Bone marrow (tissue), 2 donors: ENCODE measurements around the gene IL17REL.

Experiments used
- DNase-seq, 2 donors: peaks; one replicate each; lab custom pipeline; 2025; lab: John Stamatoyannopoulos, UW

The IL17REL gene

DNA sequence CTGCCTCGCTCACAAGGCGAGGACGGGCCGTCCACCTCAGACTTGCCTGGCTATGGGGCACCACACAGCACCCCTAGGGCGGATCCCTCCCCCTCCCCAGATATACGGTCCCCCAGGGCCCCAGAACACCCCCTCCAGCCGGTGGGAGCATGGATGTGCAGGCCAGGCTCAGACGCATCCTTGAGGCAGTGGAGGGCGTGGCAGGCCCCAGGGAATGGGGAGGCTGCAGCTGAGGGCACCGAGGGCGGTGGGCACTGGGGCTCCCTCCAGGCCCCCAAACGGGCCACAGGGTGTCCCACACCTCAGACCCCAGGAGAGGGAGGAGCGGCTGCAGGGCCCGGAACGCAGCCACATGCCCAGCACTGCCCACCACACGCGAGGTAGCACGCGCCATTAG is 33.5 kb upstream of the IL17REL start:
- DNase-seq = no peak

DNA sequence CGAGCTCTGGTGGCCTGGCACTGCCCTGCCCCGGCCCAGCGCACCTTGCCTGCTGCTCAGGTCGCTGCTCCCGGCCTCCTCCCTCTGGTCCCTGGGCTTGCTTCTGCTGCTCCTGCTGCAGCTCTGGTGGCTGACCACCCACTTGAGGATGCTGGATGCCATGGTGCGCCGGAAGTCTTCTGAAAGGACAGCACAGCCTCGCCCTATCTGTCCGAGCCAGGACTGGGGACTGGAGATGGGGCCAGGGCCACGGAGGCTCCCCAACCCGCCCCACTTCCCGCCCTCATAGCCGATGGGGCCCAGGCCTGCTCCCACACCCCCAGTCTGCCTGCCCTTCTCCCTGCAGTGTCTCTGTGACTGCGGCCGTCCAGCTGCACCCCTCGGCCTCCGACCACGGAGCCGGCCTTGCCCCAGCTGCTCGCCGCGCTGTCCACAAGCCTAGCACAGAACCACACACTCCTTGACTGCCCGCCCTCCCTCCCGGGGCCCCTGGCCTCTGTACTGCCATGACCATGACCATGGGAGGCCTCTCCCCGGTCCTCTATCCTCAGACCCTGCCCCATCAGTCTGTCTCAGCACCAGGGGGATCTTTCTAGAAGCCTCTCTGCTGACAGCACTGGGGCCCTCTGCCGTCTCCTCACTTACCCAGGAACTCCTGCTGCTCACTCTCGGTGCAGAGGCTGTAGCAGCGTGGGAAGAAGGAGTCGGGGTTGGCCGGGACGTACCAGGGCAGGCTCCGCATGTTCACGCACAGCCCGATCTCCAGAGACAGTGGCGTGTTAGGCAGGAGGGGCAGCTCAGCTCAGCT is 32.9 kb upstream of the IL17REL start:
- no peak for DNase-seq

DNA sequence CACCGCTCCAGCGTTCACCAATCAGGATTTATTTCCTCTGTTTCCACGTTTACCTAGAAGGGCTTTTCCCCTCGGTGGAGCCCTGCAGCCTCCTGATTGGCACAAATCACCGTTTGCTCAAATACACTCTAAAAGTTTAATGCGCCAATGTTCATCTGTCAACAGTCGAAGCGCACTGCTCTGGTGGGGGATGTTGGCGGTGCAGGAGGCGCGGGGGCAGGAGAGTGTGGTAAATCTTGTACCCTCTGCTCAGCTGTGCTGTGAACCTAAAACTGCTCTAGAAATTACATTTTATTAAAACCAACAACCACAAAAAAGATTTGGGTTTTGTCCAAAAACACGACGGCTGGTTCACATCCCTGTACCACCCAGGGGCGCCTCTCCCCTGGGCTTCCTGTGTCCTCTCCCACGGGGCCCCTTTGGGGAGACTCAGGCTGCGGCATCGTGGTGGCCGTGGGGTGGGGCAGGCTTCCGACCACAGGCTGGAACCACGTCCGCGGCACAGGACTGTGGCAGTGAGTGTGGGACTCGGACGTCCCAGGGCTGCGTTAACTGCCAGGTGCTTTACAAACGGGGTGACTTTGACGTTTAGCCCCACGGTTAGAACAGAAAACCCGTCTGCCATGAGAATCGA is 32.0 kb upstream of the IL17REL start:
- DNase-seq = no peak

DNA sequence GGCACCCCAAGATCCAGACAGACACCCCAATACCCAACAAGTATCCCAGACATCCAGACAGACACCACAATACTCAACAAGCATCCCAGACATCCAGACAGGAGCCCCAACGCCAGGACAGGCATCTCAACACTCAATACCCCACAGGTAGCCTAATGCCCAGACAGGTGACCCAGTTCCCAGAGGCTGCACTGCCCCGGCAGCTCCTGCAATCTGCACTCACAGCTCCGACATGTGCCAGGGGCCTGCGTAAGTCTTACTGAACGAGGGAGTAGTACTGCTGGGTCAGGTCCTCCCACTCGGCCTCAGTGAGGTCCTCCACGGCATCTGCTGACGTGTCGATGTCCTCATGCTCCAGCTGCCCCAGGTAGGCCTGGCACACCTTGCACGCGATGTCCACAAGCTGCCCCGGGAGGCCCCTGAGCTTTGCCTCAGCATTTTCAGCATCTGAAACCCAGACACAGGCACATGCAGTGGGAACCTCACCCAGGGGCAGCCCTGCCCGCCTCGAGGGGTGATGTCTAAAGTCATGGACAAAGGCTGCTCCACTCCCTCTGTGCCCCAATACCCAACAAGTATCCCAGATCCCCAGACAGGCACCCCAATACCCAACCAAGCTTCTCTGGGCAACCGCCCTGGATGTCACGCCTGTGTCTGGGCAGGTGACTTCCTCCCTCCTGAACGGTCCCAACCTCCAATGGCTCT is 28.9 kb upstream of the IL17REL start:
- DNase-seq = no peak

DNA sequence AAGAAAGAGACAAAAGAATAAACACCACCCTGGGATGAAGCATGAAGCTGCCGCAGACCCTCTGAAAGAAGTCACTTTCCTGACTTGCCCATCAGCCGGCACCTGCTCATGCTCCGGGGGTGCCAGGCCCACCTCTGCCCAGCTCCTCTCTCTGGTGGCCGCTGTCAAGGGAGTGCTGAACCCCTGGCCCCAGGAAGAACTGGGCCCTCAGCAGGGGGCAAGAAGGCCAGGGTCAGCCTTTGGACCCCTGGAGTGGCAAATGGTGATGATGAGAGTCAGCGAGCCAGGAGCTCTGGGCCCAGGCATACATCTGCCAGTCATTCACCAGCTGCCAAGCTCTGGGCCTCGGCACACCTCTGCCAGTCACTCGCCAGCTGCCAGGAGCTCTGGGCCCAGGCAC is 28.2 kb upstream of the IL17REL start:
- no peak for DNase-seq

DNA sequence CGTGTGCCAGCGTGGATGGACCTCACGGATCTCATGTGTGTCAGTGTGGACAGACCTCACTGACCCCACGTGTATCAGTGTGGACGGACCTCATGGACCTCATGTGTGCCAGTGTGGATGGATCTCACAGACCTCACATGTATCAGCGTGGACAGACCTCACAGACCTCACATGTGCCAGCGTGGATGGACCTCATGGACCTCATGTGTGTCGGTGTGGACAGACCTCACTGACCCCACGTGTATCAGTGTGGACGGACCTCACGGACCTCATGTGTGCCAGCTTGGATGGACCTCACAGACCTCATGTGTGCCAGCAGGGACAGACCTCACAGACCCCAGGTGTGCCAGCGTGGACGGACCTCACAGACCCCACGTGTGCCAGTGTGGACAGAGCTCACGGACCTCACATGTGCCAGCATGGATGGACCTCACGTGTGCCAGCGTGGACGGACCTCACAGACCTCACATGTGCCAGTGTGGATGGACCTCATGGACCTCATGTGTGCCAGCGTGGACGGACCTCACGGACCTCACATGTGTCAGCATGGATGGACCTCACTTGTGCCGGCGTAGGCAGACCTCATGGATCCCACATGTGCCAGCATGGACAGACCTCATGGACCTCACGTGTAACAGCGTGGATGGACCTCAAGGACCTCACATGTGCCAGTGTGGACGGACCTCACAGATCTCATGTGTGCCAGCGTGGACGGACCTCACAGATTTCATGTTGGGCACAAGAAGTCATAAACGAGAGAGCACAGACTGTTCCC is 27.3 kb upstream of the IL17REL start:
- no peak for DNase-seq

DNA sequence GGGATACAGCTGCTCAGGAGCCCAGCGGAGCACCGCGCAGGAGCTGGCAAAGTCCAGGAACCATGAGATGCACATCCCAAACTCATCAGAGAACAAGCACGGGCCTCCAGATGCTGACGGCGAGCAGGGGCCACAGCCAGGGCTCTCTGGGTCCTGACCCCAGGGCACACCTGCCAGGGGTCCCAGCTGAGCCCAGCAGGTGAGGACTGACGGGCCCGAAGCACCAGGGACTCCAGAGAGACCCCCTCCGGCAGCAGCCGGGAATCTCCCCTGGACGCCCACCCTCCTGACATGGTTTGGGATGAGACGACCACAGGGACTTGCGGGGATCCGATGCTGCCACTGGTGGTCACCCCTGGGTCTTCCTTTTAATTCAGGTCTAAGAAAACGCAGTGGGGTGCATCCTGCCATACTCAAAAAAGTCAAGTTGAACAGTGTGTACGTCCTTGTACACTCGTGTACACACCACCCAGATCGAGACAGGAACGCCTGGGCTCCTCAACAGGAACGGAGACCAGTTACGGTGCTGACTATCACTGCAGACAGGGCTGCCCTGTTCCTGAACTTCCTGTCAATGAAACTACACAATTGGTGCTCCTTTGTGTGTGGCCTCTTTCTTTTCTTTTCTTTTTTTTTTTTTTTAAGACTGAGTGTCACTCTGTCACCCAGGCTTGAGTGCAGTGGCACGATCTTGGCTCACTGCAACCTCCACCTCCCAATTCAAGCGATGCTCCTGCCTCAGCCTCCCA is 23.6 kb upstream of the IL17REL start:
- DNase-seq = peak in 1 of 2 donors; percentile 66

DNA sequence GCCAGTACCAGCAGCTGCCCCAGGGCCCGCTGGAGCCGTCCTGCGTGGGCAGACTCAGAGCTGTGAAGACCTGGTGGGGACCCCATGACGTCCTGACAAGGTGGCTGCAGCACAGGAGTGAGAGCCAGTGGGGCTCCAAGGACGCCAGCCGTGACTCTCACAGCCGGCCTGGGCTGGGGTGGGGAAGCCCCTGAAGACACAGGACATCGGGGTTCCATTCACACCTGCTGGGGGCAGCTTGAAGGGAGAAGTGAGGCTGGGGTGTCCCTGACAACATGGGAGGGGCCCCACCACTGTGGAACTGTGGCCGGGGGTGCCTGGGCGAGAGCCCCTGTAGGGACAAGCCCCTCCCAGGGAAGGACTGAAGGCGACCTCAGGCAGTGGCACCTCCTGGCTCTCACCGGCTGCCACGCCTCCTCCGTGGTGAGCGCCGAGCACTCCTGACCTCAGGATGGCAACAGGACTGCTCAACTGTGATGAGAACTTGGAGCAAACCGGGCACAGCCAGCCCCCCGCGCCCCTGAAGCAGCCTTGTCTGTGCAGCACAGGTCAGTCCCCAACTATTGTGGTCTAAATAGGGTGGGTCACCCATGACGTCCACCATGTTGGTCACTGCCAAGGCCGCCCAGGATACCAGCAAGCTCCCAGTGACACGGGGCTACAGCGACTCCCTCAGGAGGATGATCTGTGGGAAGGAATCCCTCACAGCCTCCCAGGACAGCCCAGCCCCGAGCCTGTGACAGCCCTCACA is 22.7 kb upstream of the IL17REL start:
- no peak for DNase-seq

DNA sequence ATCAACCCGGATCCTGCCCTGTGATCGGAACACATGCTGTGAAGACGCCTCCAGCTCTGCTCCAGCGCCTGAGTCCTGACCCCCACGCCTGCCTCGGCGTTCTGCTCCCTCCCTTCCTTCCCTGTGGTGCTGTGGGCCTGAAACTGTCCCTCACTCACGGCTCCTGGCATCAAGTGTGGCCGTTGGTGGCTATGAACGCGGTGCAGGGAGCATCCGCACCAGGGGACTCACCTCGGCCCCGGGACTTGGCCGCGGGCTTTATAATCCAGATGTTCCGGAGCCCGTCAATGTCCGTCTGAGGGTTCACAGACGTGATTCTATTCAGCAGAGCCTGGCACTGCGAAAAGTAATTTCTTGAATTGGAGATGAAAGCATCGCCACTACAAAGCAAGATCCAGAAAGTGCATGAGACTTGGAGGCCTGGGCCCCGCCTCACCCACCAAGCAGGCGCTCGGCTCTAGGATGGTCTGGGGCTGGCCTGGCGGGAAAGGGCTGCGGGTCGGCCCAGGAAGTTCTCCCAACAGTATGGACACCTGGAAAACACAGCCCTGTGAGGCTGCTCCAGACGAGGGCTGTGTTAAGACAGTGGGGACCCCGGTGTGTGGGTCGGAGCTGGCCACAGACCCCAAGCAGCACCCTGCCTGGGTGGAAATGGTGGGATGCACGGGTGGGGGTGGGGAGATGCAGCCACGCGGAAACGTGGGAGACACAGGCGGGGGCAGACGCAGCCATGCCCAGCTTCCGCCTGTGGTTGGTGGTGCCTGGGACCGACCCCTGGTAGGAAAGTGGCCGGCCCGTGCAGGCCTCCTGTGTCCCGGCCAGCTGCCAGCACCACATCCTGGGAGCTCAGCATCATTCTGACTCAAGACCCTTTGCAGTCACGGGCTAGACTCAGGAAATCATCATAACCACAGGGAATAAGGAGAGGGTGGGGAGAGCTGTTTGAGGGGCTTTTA is 21.8 kb upstream of the IL17REL start:
- DNase-seq = peak in 1 of 2 donors; percentile 93

DNA sequence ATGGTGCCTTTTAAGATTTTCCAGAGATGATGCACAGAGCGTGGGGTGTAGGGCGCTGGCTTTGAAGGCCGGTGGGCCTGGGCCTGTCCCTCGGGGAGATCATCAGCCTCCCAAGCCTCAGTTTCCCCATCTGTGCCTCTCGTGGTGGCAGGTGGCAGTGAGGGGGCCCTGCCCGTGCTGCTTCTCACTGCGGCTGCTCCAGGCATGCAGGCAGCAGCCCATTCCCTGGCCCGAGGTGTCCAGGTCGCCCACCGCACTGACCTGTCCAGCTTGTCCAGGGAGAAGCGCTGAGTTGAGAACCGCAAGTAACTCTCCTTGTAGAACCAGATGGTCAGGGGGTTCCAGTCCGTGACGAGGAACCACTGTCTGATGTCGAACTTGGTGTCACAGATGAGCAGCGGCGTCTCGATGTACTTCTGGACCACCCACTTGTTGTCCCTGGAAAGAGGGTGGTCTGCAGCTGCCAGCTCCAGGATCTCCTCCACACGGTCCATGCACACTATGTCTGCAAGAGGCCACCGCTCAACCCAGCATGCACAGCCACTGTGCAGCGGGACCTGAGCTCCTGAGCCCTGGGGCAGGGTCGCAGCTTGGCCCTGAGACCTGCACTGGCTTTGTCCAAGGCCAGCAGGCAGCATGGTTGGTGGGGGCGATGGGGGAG is 20.5 kb upstream of the IL17REL start:
- no peak for DNase-seq

DNA sequence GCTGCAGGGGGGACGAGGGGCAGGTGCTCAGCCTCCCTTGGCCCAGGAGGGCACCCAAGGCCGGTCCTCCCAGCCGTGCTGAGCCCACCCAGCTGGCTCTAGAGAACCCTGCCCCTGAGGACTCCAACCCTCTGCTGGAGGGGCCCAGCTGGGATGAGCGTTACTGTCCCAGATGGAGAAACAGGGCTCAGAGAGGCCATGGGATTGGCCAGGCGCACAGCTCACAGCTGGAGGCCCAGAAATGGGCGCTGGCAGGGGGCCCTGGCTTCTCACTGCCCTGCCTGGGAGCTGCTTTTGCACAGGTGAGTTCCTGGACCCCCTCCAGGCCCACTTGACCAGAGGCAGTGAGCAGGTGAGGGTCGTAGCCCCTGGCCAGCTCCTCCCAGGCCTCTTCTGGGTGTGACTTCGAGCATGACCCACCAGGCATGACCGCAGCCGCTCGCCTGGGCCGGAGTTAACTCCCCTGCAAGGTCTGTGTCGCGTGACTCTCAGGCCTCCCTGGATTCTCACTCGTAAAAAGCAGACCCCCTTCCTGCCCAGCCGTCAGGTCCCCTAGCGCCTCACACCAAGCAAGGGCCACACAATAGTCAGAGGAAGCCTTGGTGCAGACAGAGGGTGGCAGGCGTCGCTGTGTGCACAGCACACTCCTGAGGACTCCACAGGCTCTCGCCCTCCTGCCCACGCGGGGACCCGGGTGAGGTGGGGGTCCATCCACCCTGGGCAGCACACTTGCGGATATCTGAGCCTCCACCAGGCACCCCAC is 19.7 kb upstream of the IL17REL start:
- no peak for DNase-seq

DNA sequence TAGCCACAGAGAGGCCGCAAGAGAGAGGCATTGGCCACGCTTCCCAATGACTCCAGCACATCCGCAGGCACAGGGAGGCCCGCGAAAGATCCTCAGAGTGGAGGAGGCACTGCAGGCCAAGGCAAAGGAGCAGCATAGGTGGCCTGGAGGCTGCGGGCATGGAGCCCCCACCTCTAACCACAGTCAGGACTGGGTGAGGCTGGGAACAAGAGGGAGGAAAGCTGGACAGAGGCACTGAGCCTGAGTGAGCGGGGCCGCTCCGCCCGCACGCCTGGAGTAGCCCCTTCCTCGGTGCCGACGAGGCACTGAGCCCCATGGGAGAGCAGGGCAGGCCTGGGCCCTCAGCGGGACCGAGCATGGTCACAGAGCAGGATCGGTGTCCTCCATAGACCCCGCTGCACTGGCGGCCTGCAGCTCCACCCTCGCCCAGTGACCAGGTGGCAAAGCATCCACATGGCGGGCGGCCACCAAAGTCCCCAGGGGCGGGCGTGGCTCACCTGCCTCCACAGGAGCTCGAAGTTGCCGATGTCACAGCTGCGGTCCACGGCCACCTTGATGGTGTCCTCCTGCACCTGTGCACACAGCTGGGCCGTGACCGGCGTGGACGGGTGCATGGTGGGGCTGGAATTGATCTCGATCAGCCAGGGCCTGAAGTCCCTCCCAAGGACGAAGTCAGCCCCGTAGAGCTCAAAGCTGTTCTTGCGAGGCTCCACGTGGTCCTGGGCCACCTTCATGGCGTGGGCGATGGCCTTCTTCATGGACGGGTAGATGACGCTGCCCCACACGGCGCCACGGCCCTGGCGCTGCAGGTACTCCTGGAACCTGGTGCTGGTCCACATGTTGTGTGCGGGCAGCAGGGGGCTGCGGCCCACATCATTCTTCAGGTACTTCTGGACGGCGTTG is 18.9 kb upstream of the IL17REL start:
- no peak for DNase-seq

DNA sequence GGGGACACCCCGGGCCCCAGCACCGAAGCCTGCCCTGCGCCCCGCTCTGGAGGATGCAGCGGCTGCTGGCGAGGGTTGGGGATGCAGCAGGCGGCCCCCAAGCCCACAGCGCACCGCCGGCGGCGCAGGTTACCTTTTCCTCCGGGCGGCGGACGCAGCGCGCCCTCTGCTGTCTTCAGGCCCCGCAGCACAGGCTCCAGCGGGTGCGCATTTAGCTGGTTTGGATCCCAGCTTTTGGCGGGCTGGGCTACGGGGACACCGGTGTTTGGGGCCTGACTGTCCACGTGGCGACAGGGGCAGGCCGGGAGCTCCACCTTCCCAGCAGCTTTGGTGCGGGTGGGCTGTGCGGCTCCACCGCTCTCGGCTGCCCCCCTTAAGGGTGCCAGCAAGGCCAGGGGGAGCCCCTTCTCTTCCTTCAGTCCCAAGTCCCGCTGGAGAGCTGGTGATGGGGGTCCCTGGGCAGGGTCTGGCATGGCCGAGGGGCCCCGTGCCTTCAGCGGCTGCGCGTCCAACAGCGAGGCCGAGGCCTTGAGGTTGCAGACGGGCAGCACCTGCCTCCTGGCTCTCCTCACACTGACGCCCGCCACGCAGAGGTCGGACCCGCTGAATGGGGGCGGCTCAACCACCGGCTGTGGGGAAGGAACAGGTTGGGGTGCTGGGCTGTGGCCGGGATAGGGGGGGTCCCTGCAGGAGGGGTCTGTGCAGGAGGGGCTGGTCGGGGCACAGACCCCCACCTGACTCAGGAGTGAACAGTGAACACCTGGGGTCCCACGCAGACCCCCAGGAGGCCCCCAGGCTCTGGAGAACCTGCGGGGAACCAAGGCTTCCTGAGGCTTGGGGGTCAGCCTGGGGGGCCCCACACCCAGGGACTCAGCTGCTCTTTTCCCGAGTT is 18.0 kb upstream of the IL17REL start:
- peak; percentile 27 to 46 for DNase-seq

DNA sequence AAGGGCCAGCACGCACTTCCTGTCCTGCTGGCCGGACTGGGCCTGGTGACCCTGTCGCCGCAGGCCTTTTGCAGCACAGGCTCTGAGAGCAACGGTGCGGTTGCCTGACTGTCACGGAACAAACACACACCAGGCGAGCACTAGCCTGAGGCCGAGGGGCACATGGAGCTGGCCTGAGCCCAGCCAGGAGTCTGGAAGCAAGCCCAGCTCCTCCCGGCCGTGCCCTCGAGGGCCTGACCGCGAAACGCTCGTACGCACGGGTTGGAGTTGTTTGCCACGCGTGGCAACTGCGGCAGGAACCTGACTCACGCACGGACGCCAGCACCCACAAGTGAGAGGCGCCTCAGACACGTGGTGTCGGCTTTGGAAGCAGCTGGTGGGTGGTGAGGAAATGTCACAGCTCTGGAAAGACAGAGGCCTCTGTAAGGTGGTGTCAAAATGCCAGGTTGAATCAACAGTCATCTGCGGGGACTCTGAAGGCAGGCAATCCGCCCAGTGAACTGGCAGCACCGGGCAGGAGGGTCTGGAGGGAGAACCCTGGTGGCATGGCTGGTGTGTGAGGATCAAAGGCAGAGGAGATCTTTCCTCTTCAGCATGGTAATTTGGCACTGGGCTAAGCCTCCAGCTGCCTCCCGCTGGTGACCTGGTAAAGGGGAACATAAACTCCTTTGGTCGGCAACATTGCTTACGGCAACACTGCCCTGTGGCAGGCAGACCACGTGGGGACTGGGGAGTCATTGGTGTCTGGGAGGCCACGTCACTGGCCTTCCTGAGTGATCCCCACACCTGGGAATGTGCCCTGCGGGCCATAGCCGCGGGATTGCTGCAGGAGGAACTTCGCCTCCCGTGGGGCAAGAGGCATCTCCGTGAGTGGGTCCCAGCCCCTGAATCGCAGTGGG is 15.3 kb upstream of the IL17REL start:
- DNase-seq = no peak

DNA sequence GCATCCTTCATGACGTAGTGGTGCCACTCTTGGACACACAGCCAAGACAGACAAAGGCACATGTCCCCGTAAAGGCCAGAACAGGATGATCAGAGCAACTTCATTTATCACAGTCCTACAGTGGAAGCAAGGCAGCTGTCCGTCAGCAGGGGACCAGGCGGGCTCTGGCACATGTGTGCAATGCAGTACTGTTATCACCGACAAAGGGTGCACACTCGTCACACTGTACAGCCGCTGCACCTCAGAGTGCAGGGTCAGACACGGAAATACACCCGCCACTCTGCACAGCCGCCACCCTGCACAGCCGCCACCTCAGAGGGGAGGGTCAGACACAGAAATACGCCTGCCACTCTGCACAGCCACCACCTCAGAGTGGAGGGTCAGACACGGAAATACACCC is 13.4 kb upstream of the IL17REL start:
- DNase-seq = no peak
